HL-60 (cell line): ENCODE data around the gene FAM53B.

Experiments
- POLR2AphosphoS5 ChIP-seq: IDR thresholded peaks from 2 replicates; pipeline ENCODE4 v1.6.1; 2012; ENCODE audit warnings: low read depth
- SPI1 ChIP-seq: IDR thresholded peaks from 2 replicates; pipeline ENCODE4 v1.6.1; 2012; ENCODE audit warnings: low read depth, mild to moderate bottlenecking, borderline replicate concordance
- TF ChIP-seq, protein P1 (sequence below): IDR thresholded peaks from one replicate; pipeline ENCODE4 v1.5.1; 2011; ENCODE audit warnings: low read length, control low read depth, inconsistent platforms; ENCODE audit not compliant: insufficient read depth

DNA sequence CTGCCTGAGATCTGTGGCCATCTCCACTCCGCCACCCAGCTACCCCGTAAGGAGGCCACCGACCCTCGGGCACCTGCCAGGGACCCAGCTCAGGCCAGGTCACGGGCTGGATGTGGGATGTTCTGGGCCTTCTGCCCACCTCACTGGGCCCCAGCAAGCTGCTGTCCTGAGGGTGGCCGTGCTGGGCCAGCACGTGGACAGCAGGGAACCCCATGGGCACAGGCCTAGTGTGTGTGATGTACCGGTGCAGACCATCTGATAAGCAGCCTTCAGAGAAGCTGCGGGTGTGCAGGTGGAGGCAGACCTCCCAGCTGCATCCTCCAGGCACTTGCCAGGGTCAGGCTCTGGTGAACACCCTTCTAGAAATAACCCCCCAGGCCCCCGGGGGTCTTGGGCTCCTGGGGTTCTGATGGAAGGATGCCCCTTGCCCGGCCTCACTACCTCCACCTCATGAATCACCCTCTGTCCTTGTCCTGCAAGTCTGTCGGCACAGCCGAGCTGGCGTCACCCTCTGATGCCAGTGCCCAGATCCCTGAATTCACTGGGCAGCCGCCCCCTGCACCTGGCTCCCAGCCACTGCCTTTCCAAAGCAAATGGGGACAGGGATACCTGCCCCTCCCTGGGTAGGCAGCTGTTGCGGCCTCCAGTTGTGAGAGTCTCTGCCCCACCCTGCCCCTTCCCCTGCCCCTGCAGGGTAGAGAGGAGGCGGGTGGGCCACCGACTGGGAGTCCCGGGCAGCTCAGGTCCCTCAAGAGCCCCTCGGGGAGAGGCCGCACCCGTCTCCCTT lies 139.8 kb downstream of the FAM53B start:
- TF ChIP-seq, protein P1, sequence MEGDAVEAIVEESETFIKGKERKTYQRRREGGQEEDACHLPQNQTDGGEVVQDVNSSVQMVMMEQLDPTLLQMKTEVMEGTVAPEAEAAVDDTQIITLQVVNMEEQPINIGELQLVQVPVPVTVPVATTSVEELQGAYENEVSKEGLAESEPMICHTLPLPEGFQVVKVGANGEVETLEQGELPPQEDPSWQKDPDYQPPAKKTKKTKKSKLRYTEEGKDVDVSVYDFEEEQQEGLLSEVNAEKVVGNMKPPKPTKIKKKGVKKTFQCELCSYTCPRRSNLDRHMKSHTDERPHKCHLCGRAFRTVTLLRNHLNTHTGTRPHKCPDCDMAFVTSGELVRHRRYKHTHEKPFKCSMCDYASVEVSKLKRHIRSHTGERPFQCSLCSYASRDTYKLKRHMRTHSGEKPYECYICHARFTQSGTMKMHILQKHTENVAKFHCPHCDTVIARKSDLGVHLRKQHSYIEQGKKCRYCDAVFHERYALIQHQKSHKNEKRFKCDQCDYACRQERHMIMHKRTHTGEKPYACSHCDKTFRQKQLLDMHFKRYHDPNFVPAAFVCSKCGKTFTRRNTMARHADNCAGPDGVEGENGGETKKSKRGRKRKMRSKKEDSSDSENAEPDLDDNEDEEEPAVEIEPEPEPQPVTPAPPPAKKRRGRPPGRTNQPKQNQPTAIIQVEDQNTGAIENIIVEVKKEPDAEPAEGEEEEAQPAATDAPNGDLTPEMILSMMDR: no peak
- TF ChIP-seq POLR2AphosphoS5 (no peak), SPI1 (no peak)
